HepG2 (cell line): ENCODE measurements around the gene ZNF25. TPM values are rescaled to one million over a fixed set of nuclear protein-coding genes. Genes with fewer than 3 reads are reported as not detected.

Experiments used
- E2F1 ChIP-seq: sonication (generic); formaldehyde crosslinking; IDR thresholded peaks from 2 replicates; pipeline ENCODE4 v1.5.0; 2020; ENCODE audit warnings: missing genetic modification reagents
- EED ChIP-seq: sonication (generic); formaldehyde crosslinking; IDR thresholded peaks from 2 replicates; pipeline ENCODE4 v1.5.0; 2020; ENCODE audit warnings: mild to moderate bottlenecking, missing genetic modification reagents
- GLI4 ChIP-seq: sonication (generic); formaldehyde crosslinking; IDR thresholded peaks from 2 replicates; pipeline ENCODE4 v1.5.1; 2020; ENCODE audit warnings: missing genetic modification reagents, mild to moderate bottlenecking, moderate library complexity, borderline replicate concordance
- HNF4G ChIP-seq, 2 experiments: sonication (generic) in 1 of 2; formaldehyde crosslinking in 1 of 2; IDR thresholded peaks; 2 replicates each; pipeline versions ENCODE4 v1.4.0 to v1.6.1; 2011 to 2020; ENCODE audit warnings: borderline replicate concordance in 2 of 2, low read depth in 2 of 2, mild to moderate bottlenecking in 2 of 2, low read length in 1 of 2, missing genetic modification reagents in 1 of 2, moderate library complexity in 1 of 2
- HOXA5 ChIP-seq: sonication (generic); formaldehyde crosslinking; IDR thresholded peaks from 2 replicates; pipeline ENCODE4 v1.4.0; 2020; ENCODE audit warnings: missing genetic modification reagents
- KDM3A ChIP-seq: IDR thresholded peaks from 2 replicates; pipeline ENCODE4 v1.6.1; 2018; ENCODE audit warnings: low read depth, missing compliant biosample characterization
- NFIC ChIP-seq: IDR thresholded peaks from 2 replicates; pipeline ENCODE4 v1.6.1; 2012; ENCODE audit warnings: mild to moderate bottlenecking, low read length, inconsistent platforms
- POLR2G ChIP-seq: fragments of 200-400 bp; formaldehyde crosslinking; IDR thresholded peaks from 2 replicates; pipeline ENCODE4 v1.6.1; 2018; ENCODE audit warnings: mild to moderate bottlenecking, low read depth, low read length, moderate library complexity
- RBAK ChIP-seq: sonication (generic); formaldehyde crosslinking; IDR thresholded peaks from 2 replicates; pipeline ENCODE4 v1.5.1; 2020; ENCODE audit warnings: mild to moderate bottlenecking, missing genetic modification reagents
- SALL1 ChIP-seq: sonication (generic); formaldehyde crosslinking; IDR thresholded peaks from 2 replicates; pipeline ENCODE4 v1.8.0; 2022; ENCODE audit warnings: mild to moderate bottlenecking, missing genetic modification reagents
- SRSF4 ChIP-seq: fragments of 200-400 bp; formaldehyde crosslinking; IDR thresholded peaks from one replicate; pipeline ENCODE4 v1.6.1; 2018; ENCODE audit warnings: mild to moderate bottlenecking, low read depth, low read length, moderate library complexity; ENCODE audit not compliant: poor library complexity, severe bottlenecking
- TAF1 ChIP-seq: sonication (generic); formaldehyde crosslinking; IDR thresholded peaks from 2 replicates; pipeline ENCODE4 v1.4.0; 2020; ENCODE audit warnings: missing genetic modification reagents
- THAP8 ChIP-seq: sonication (generic); formaldehyde crosslinking; IDR thresholded peaks from 2 replicates; pipeline ENCODE4 v1.5.1; 2020; ENCODE audit warnings: missing genetic modification reagents, mild to moderate bottlenecking, borderline replicate concordance
- YEATS4 ChIP-seq: sonication (generic); formaldehyde crosslinking; IDR thresholded peaks from 2 replicates; pipeline ENCODE4 v1.4.0; 2020; ENCODE audit warnings: missing genetic modification reagents, borderline replicate concordance
- ZBTB38 ChIP-seq: sonication (generic); formaldehyde crosslinking; IDR thresholded peaks from 2 replicates; pipeline ENCODE4 v1.5.1; 2020; ENCODE audit warnings: mild to moderate bottlenecking, missing genetic modification reagents
- ZNF143 ChIP-seq: sonication (generic); formaldehyde crosslinking; IDR thresholded peaks from 2 replicates; pipeline ENCODE4 v1.4.0; 2020; ENCODE audit warnings: missing genetic modification reagents
- ZNF343 ChIP-seq: sonication (generic); formaldehyde crosslinking; IDR thresholded peaks from 2 replicates; pipeline ENCODE4 v1.4.0; 2020; ENCODE audit warnings: mild to moderate bottlenecking, missing genetic modification reagents
- ZNF619 ChIP-seq: sonication (generic); formaldehyde crosslinking; IDR thresholded peaks from 2 replicates; pipeline ENCODE4 v1.4.0; 2020; ENCODE audit warnings: mild to moderate bottlenecking, missing genetic modification reagents
- polyA plus RNA-seq, 8 experiments: library from polyadenylated mRNA; depleted of rRNA in 3 of 8; stranded (reverse) in 7 of 8; unstranded in 1 of 8; fragments of >200 nt; fragmentation: Illumina TruSeq in 4 of 8; extraction: Trizol in 4 of 8; gene quantifications; 2 replicates each; pipeline versions ENCODE4 v1.2.1 to v1.2.3, GENCODE V29; 2011 to 2016; ENCODE audit warnings: low read depth in 4 of 8, missing spikeins in 1 of 8, mixed read lengths in 1 of 8; ENCODE audit not compliant: insufficient read depth in 1 of 8
- total RNA-seq, 5 experiments: library from RNA; depleted of rRNA; stranded (reverse); fragments of >200 nt; fragmentation: Illumina TruSeq; extraction: Trizol; gene quantifications; 2 replicates each; pipeline ENCODE4 v1.2.3, GENCODE V29; 2016; ENCODE audit warnings: low read depth in 1 of 5
- TF ChIP-seq, protein P1 (sequence below): sonication (generic); formaldehyde crosslinking; IDR thresholded peaks from 2 replicates; pipeline ENCODE4 v1.8.0; 2022; ENCODE audit warnings: low read depth, missing genetic modification reagents
- TF ChIP-seq, protein P2 (sequence below): IDR thresholded peaks from 2 replicates; pipeline ENCODE4 v1.6.1; 2016; ENCODE audit warnings: low read depth, borderline replicate concordance
- TF ChIP-seq, protein P3 (sequence below): sonication (generic); formaldehyde crosslinking; IDR thresholded peaks from 2 replicates; pipeline ENCODE4 v1.8.0; 2022; ENCODE audit warnings: mild to moderate bottlenecking, missing genetic modification reagents; ENCODE audit not compliant: insufficient replicate concordance
- TF ChIP-seq, protein P4 (sequence below): sonication (generic); formaldehyde crosslinking; IDR thresholded peaks from 2 replicates; pipeline ENCODE4 v1.4.0; 2020; ENCODE audit warnings: missing genetic modification reagents

ZNF25 gene
- total and polyA plus RNA-seq, 2 of the 13 experiments (the other 11 are each of a cell fraction or from before 2014, with no cell fraction given) = 1.4 to 1.5 TPM

DNA sequence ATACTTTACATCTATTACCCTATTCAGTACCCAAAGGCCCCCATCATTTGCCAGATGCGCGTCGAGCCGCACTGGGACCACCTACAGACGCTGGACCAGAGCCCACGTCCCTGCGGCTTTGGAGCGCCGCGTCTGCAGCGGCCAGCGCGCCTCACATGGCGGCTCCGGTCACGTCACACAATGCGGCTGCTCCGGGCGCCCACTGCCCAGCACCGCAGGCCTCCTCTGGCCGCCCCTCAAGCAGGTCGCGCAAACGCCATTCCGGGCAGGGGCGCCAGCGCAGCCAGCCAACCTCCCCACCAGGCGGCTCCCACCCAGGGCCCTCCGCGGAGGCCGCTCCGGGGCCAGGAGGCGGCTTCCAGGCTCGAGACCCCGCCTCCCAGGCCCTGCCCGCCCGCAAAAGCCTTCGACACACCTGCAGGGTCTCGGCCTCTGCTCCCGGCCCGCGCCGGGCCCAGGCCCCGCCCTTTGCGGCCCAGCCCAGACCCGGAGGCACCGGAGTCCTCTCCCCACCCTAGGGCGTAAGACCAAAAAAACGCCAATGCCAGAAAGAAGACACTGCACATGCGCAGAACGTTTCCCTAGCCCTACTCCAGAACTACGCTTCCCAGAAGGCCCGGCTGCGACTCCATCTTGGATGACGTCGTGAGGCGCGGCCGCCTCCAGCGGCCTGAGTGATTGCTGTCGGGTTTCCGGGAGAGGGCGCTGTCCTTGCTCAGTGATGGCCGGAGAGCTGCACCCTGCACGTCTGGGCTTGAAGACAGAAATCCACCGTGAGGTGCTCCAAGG is at the start of gene ZNF25 (continued):
- TF ChIP-seq THAP8 (CRISPR knock-in tag) (0 out of 2 replicates have a peak, but pooled peaks have one; percentile 86), EED (CRISPR knock-in tag) (peak; percentile 61; the same call in 1 of the 2 replicates), SALL1 (peak; percentile 77; the same call in 1 of the 2 replicates), ZNF619 (peak; percentile 79), HOXA5 (CRISPR knock-in tag) (peak; percentile 74), ZBTB38 (peak; percentile 55; the same call in 1 of the 2 replicates), RBAK (CRISPR knock-in tag) (no peak), NFIC (0 out of 2 replicates have a peak, but pooled peaks have one; percentile 22), GLI4 (CRISPR knock-in tag) (no peak; the same call in 1 of the 2 replicates), E2F1 (CRISPR knock-in tag) (peak; percentile 56; the same call in 1 of the 2 replicates), HNF4G (IDR thresholded peaks at IDR 0.05; ENCODE audit: borderline replicate concordance, low read depth, low read length) (0 out of 2 replicates have a peak, but pooled peaks have one; percentile 5), HNF4G (CRISPR knock-in tag; IDR thresholded peaks at IDR 0.05; ENCODE audit: borderline replicate concordance, low read depth) (no peak), ZNF343 (CRISPR knock-in tag) (peak; percentile 84; the same call in 1 of the 2 replicates), YEATS4 (CRISPR knock-in tag) (peak; percentile 89), KDM3A (CRISPR knock-in tag) (peak; percentile 31; the same call in 1 of the 2 replicates), TAF1 (peak; percentile 85), POLR2G (peak; percentile 85), ZNF143 (CRISPR knock-in tag) (peak; percentile 97), SRSF4 (no peak)
- TF ChIP-seq, protein P1, sequence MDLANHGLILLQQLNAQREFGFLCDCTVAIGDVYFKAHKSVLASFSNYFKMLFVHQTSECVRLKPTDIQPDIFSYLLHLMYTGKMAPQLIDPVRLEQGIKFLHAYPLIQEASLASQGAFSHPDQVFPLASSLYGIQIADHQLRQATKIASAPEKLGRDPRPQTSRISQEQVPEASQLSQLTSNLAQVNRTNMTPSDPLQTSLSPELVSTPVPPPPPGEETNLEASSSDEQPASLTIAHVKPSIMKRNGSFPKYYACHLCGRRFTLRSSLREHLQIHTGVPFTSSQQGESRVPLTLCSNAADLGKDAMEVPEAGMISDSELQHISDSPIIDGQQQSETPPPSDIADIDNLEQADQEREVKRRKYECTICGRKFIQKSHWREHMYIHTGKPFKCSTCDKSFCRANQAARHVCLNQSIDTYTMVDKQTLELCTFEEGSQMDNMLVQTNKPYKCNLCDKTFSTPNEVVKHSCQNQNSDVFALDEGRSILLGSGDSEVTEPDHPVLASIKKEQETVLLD (CRISPR knock-in tag) = peak; percentile 68
- TF ChIP-seq, protein P2, sequence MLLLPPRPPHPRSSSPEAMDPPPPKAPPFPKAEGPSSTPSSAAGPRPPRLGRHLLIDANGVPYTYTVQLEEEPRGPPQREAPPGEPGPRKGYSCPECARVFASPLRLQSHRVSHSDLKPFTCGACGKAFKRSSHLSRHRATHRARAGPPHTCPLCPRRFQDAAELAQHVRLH (CRISPR knock-in tag) = 0 out of 2 replicates have a peak, but pooled peaks have one; percentile 31
- TF ChIP-seq, protein P3, sequence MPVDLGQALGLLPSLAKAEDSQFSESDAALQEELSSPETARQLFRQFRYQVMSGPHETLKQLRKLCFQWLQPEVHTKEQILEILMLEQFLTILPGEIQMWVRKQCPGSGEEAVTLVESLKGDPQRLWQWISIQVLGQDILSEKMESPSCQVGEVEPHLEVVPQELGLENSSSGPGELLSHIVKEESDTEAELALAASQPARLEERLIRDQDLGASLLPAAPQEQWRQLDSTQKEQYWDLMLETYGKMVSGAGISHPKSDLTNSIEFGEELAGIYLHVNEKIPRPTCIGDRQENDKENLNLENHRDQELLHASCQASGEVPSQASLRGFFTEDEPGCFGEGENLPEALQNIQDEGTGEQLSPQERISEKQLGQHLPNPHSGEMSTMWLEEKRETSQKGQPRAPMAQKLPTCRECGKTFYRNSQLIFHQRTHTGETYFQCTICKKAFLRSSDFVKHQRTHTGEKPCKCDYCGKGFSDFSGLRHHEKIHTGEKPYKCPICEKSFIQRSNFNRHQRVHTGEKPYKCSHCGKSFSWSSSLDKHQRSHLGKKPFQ (CRISPR knock-in tag) = peak; percentile 53
- TF ChIP-seq, protein P4, sequence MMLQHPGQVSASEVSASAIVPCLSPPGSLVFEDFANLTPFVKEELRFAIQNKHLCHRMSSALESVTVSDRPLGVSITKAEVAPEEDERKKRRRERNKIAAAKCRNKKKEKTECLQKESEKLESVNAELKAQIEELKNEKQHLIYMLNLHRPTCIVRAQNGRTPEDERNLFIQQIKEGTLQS (CRISPR knock-in tag) = no peak
